Measurements from ENCODE around the gene ITGBL1. TPM values are rescaled to one million over a fixed set of nuclear protein-coding genes. Genes with fewer than 3 reads are reported as not detected.
A peak's percentile ranks its signal among the peaks of the same experiment; 100 is the strongest.

The ITGBL1 gene
- total RNA-seq, 2 experiments from 2014 or later, result not detected

DNA sequence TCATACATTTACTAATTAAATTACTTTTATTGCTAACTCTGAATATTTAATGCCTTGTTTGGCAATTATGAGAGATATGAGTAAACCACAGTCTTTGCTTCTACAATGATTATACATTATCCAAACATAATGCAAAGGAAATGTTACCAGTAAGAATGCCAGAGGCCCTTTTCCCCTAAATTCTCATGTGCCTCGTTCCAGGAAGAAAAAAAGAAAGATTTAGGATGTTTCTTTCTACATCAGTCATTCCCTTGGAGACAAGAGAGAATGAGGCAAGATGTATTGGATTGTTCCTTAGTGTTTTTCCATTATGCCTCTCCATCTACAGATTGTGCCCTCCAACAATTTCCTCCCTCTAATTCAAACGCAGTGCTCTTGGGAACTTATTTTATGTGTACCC is 50.1 kb downstream of the ITGBL1 start:
- H3K4me3 Mint-ChIP-seq, result no peak overlapping the region
- H3K4me1 Mint-ChIP-seq, result no peaks in the 10 kb centered on the region
- ChIA-PET CTCF (no interaction called here), POLR2A (no interaction called here)
- DNase-seq, result no peak
- no peaks in the 10 kb centered on the region for H3K9me3 Mint-ChIP-seq
- peaks cover 3% of the 10 kb centered on the region for H3K27me3 Mint-ChIP-seq
- H3K36me3 Mint-ChIP-seq (ENCODE audit: low read depth), result no peaks in the 10 kb centered on the region
- no peak overlapping the region for H3K27ac Mint-ChIP-seq

DNA sequence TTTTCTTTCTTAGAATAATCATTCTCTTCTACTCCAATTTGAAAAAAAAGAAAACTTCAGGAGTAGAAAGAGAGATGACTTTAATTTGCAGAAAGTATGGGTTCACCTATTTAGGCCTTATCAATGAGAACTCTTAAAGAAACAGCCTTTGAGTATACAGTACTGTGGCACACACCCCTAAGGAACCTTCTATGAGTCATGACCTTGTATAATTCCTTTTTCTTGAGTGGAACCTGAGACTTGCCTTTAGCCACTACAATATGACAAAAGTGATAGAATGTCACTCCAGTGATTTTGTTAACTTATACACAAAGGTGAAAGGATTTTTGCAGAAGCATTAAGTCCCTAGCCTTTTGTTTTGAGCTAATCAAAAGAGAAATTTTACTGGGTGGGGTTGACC is 58.7 kb downstream of the ITGBL1 start:
- ChIA-PET POLR2A (no interaction called here), CTCF (no interaction called here)
- Mint-ChIP-seq H3K4me1 (peaks cover 2% of the 10 kb centered on the region), H3K4me3 (no peak overlapping the region), H3K36me3 (ENCODE audit: low read depth) (no peaks in the 10 kb centered on the region), H3K27me3 (peaks cover 21% of the 10 kb centered on the region), H3K9me3 (no peaks in the 10 kb centered on the region), H3K27ac (no peak overlapping the region)
- no peak for DNase-seq

DNA sequence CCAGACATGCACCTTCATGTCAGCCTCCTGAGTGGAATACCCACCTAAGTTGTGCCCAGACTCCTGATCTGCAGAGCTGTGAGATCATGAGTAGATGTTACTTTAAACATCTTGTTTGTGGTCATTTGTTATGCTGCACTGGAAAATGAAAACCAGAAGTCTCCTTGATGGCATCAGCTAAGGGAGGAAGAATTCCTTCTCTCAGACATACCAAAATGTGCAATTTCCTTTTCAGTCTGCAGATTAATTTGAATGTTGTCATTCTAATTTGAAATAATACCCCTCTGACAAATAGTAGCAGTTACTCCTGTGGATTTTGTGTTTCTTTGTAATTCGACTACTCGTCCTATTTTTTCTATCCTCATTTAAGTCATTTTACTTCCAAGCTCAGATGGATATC is 59.3 kb downstream of the ITGBL1 start:
- POLR2A ChIA-PET, result no interaction called here
- Mint-ChIP-seq H3K36me3 (ENCODE audit: low read depth) (no peaks in the 10 kb centered on the region), H3K4me3 (no peak overlapping the region), H3K4me1 (peaks cover 2% of the 10 kb centered on the region), H3K27me3 (peaks cover 19% of the 10 kb centered on the region), H3K27ac (no peak overlapping the region), H3K9me3 (no peaks in the 10 kb centered on the region)
- CTCF ChIA-PET, result no interaction called here
- DNase-seq, result no peak

DNA sequence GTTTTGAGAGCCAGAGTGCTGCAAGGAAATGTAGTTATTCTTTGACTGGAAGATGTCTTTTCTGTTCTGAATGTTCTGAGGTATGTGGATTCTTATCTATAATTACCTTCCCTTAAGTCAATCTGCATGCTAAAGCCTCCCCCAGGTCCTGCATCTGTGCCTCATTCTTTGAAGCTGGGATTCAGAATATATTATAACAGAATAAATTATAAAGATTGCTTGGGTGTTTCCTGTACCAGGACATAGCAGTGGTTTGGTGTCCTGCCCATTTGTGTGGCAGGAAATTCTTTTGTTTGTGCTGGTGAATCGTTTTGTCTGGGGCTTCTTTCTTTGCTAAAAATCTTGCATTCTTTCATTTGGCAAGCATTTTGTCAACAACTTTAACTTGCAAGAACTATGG is 60.2 kb downstream of the ITGBL1 start:
- no peaks in the 10 kb centered on the region for H3K36me3 Mint-ChIP-seq (ENCODE audit: low read depth)
- H3K4me3 Mint-ChIP-seq, result no peak overlapping the region
- H3K9me3 Mint-ChIP-seq, result no peaks in the 10 kb centered on the region
- POLR2A ChIA-PET, result no interaction called here
- H3K27ac Mint-ChIP-seq, result no peak overlapping the region
- no peak for DNase-seq
- H3K4me1 Mint-ChIP-seq, result peaks cover 2% of the 10 kb centered on the region
- CTCF ChIA-PET, result no interaction called here
- H3K27me3 Mint-ChIP-seq, result peaks cover 21% of the 10 kb centered on the region

DNA sequence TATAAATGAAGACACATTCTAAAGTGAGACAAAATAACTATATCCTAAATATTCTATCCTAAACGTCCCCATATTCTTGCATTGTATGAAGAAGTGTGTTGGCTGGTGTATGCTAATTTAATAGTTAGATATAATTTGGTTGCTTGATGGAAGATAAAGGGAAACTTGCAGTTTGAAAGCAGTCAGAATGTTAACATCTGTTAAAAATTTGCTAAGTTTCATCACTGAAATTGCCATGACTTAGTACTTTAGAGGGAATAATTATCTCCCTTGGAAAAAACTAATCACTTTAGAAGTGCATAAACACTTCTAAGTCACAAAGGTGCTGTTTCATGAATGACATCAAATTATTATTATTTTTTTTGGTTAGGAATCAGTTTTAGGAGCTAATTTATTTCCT is 61.6 kb downstream of the ITGBL1 start:
- H3K36me3 Mint-ChIP-seq (ENCODE audit: low read depth), result no peaks in the 10 kb centered on the region
- H3K4me3 Mint-ChIP-seq, result no peak overlapping the region
- ChIA-PET POLR2A (no interaction called here), CTCF (no interaction called here)
- H3K9me3 Mint-ChIP-seq, result no peaks in the 10 kb centered on the region
- H3K27ac Mint-ChIP-seq, result no peak overlapping the region
- no peak for DNase-seq
- H3K27me3 Mint-ChIP-seq, result peaks cover 21% of the 10 kb centered on the region
- H3K4me1 Mint-ChIP-seq, result peaks cover 2% of the 10 kb centered on the region

DNA sequence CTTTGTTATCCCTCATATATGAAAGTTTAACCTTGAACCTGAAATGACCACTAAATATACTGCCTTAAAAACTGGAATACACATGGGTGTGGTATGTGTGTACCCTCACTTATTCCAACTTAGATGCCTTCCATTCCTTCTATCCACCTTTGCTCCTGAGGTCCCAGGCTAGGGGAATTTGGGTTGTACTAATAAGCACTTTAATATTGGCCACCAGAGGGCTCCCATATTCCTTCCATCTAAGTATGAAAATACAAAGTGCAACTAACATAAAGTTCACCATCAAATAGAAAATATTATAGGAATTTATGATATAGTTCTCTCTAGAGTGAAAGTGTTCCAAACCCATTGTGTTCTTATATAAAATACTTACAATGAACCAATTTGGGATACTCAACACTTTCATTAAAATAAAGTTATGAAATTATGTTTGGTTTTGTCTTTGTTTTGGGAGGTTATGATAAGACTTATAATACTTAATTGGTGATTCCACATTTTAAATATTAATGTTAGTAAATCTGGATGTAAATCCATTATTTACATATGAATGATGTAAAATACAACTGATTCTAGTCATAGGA is 62.3 kb downstream of the ITGBL1 start:
- DNase-seq, result peak; percentile 32
- Mint-ChIP-seq H3K4me3 (no peak overlapping the region), H3K36me3 (ENCODE audit: low read depth) (no peaks in the 10 kb centered on the region), H3K27me3 (peaks cover 21% of the 10 kb centered on the region), H3K27ac (no peak overlapping the region), H3K9me3 (no peaks in the 10 kb centered on the region), H3K4me1 (peaks cover 2% of the 10 kb centered on the region)
- POLR2A ChIA-PET, result no interaction called here
- CTCF ChIA-PET, result no interaction called here

DNA sequence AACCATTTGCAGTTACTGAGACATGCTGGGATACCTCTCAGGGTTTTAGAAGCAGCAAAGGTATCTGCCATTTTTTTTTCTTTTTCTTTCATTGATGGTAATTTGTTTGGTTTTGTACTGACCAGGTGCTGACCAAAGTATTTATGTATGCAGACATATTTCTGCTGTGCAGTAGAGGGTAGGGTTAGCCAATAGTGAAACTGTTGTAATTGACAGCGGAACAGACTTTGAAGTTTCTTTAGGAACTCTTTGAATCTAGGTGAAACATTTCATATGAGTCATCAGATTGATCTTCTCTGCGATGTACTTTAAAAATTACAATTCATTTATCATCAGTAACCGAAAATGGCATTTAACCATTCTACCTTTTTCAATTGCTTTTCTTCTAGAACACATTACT is 63.0 kb downstream of the ITGBL1 start:
- no peak for DNase-seq
- CTCF ChIA-PET, result no interaction called here
- H3K9me3 Mint-ChIP-seq, result no peaks in the 10 kb centered on the region
- H3K27me3 Mint-ChIP-seq, result peaks cover 18% of the 10 kb centered on the region
- no peak overlapping the region for H3K4me3 Mint-ChIP-seq
- no peaks in the 10 kb centered on the region for H3K36me3 Mint-ChIP-seq (ENCODE audit: low read depth)
- no peak overlapping the region for H3K27ac Mint-ChIP-seq
- peaks cover 7% of the 10 kb centered on the region for H3K4me1 Mint-ChIP-seq
- POLR2A ChIA-PET, result no interaction called here

DNA sequence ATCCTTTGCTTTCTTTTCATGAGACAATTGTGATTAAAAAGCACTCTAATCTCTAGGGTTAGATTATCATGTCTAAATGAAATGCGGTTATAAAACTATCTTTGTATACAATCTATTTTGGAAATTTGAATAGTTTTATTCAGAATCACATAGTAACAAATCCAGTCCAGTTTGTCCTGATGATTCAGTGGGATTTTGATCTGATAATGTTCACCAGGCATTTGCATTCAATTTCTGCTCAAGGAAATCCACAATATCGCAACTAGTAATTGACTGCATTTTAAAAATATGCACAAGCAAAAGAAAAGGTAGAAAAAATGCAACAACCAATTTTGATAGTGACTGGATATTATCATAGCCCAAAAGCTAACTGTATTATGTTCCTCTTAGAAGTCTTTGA is 63.8 kb downstream of the ITGBL1 start:
- H3K27me3 Mint-ChIP-seq, result peaks cover 18% of the 10 kb centered on the region
- CTCF ChIA-PET, result no interaction called here
- POLR2A ChIA-PET, result no interaction called here
- H3K36me3 Mint-ChIP-seq (ENCODE audit: low read depth), result no peaks in the 10 kb centered on the region
- H3K4me1 Mint-ChIP-seq, result peaks cover 14% of the 10 kb centered on the region
- no peak overlapping the region for H3K27ac Mint-ChIP-seq
- no peak overlapping the region for H3K4me3 Mint-ChIP-seq
- DNase-seq, result no peak
- no peaks in the 10 kb centered on the region for H3K9me3 Mint-ChIP-seq

DNA sequence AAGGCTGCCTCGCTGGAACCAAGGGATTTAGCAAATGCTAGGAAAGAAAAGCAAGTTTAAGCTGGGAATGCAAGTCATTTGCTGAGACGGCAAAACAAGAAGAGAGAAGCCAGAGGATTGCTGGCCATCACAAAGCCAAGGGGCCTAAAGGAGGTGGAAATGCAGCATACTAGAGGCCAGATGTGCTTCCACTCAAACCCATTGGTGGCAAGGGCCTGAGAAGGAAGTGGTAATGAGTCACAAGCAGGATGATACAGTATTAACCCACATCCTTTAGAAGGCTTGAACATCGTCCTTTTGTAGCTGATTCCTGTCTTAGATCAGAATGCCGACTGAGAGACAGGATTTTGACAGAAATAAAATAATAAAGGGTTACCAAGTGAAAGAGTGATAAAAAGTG is 68.2 kb downstream of the ITGBL1 start:
- POLR2A ChIA-PET, result no interaction called here
- peak; percentile 37 for DNase-seq
- Mint-ChIP-seq H3K9me3 (no peaks in the 10 kb centered on the region), H3K4me1 (peaks cover 20% of the 10 kb centered on the region), H3K27ac (peak overlapping the region; percentile 43), H3K36me3 (ENCODE audit: low read depth) (no peaks in the 10 kb centered on the region), H3K4me3 (no peak overlapping the region), H3K27me3 (peaks cover 18% of the 10 kb centered on the region)
- CTCF ChIA-PET, result interaction anchor here (0.8 kb wide), 1 partner anchor 336 kb away, joined by 3 read pairs; no protein-coding TSS in a partner anchor

DNA sequence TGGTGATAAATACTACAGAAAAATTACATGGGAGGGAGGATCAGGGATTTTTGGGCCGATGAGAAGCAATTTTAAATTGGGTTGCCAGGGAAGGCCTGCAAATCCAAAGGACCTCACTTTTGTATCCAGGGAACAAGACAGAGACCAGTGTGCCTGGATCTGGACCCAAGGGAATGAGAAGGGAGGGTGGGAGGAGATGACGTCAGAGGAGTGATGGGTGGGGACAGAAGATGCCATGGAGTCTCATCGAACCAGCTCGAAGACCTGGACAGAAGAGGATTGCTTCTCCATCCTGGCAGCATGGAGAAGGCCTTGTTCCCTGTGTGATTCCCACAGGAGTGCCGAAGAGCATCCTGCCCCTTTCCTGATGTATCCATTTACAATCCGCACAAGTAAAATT is 68.9 kb downstream of the ITGBL1 start:
- Mint-ChIP-seq H3K4me3 (no peak overlapping the region), H3K27me3 (peaks cover 13% of the 10 kb centered on the region), H3K9me3 (no peaks in the 10 kb centered on the region), H3K4me1 (peaks cover 20% of the 10 kb centered on the region), H3K36me3 (ENCODE audit: low read depth) (no peaks in the 10 kb centered on the region), H3K27ac (peak overlapping the region; percentile 43)
- POLR2A ChIA-PET, result no interaction called here
- CTCF ChIA-PET, result no interaction called here
- DNase-seq, result no peak

DNA sequence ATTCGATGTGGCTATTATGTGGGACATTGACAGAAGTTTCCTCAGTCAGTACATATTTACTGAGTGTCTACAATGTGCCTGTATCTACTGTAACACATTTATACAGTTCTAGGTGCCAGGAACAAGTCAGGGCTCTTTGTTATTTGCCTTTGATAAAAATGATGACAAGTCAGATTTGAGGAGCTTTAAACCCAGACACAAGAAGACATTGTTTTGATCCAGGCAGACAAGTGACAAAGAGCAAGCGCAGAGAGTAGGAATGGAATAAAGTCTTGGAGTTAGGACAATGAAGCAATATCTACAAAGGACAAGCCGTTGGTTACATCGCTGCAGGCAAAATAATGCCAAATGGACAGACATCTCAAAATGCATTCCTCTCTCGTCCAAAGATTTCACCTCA is 70.1 kb downstream of the ITGBL1 start:
- POLR2A ChIA-PET, result no interaction called here
- peaks cover 13% of the 10 kb centered on the region for H3K27me3 Mint-ChIP-seq

DNA sequence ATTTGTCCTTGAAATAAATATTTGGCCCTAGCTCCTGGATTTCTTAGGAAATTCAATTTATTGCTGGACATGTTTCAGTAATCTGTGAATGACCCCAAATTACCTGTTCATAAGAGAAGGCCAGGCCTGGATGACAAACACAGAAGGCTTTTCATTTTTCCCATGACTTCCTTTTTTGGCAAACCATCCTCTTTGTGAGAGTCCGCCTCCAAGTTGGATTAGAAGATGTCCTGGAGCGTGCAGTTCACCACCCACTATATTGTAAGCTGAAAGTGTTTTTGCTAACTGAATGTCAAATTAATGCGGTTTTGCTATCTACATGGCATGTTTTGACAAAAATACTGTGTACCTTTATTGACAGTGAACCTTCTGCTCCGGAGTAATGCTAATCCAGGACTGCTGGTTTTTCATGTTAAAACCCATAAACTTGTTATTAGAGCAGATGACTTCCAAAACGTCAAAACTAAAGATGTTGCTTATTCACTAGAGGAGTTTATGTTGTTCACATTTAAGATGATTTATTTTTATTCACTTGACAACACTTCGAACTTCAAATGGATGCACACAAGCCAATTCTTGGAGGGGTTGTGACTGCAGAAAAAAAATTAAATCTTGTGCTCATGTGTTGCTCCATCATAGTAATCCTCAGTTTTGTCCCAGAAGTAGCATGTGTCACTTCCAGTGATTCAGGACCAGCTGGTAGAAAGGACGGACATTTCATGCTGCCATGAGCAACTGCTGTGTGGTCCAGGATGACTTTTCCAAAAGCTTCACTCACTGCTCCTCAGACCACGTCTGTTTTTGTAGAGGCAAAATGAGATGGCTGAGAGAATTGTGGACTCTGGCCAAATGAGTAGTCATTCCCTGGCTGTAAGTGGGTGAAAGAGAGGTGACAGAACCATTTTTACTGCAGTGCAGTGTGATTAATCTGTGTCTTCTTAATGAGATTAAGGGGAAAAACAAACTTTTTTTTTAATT is 71.0 kb downstream of the ITGBL1 start:
- no peaks in the 10 kb centered on the region for H3K9me3 Mint-ChIP-seq
- CTCF ChIA-PET, result interaction anchor here (0.6 kb wide), 1 partner anchor 550 kb away, joined by 3 read pairs; no protein-coding TSS in a partner anchor
- POLR2A ChIA-PET, result no interaction called here

More for the DNA sequence above, 70.1 kb downstream of the ITGBL1 start:
- CTCF ChIA-PET, result no interaction called here
- no peak overlapping the region for H3K27ac Mint-ChIP-seq
- no peaks in the 10 kb centered on the region for H3K9me3 Mint-ChIP-seq
- no peak for DNase-seq
- H3K4me1 Mint-ChIP-seq, result peaks cover 20% of the 10 kb centered on the region
- no peaks in the 10 kb centered on the region for H3K36me3 Mint-ChIP-seq (ENCODE audit: low read depth)
- no peak overlapping the region for H3K4me3 Mint-ChIP-seq

DNA sequence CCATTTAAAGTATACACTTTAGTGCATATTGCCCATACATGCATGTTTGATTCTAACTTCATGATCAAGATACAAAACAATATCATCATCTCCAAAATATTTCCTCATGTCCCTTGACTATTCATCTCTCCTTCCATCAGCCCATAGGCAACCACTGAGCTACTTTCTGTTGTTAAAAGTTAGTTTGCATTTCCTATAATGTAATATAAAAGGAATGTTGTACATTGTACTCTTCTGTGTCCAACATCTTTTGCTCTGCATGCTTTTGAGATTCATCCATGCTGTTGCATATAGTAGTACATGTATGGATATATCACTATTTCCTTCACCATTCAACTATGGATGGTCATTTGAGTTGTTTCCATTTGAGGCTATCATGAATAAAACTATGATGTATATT is 74.7 kb downstream of the ITGBL1 start:
- CTCF ChIA-PET, result no interaction called here
- Mint-ChIP-seq H3K27ac (no peak overlapping the region), H3K36me3 (ENCODE audit: low read depth) (no peaks in the 10 kb centered on the region), H3K9me3 (no peaks in the 10 kb centered on the region), H3K27me3 (peaks cover 13% of the 10 kb centered on the region), H3K4me1 (no peaks in the 10 kb centered on the region), H3K4me3 (no peak overlapping the region)
- no peak for DNase-seq
- POLR2A ChIA-PET, result no interaction called here

More for the DNA sequence above, 71.0 kb downstream of the ITGBL1 start:
- Mint-ChIP-seq H3K4me3 (no peak overlapping the region), H3K27ac (no peak overlapping the region), H3K4me1 (peaks cover 20% of the 10 kb centered on the region), H3K36me3 (ENCODE audit: low read depth) (no peaks in the 10 kb centered on the region), H3K27me3 (peaks cover 11% of the 10 kb centered on the region)
- no peak for DNase-seq

DNA sequence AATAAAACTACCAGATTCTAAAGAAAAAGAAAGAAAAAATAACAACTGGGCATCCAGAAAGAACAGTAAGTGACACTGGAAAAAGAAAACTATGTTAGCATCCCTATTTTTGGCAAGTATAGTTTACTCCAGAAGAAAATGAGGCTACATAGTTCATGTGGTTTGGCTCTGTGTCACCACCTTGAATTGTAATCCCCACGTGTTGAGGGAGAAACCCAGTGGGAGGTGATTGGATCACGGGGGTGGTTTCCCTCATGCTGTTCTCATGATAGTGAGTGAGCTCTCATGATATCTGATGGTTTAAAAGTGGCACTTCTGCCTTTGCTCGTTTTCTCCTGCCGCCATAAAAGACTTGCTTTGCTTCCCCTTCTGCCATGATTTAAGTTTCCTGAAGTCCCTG is 76.9 kb downstream of the ITGBL1 start:
- H3K27me3 Mint-ChIP-seq, result peaks cover 8% of the 10 kb centered on the region
- H3K4me1 Mint-ChIP-seq, result no peaks in the 10 kb centered on the region
- H3K9me3 Mint-ChIP-seq, result no peaks in the 10 kb centered on the region
- no peaks in the 10 kb centered on the region for H3K36me3 Mint-ChIP-seq (ENCODE audit: low read depth)
- H3K4me3 Mint-ChIP-seq, result no peak overlapping the region
- DNase-seq, result no peak
- CTCF ChIA-PET, result no interaction called here
- POLR2A ChIA-PET, result no interaction called here
- H3K27ac Mint-ChIP-seq, result no peak overlapping the region
